ENCODE measurements around the gene THAP4.
"Not testable (repeated sequence)": the region's sequence is repeated elsewhere in the genome, so short reads cannot be mapped to it uniquely, and the experiment has no call there.

The THAP4 gene

GRCh38 chr2:241612156-241613016 is 24.6 kb downstream of the THAP4 start:
- DNase-seq (ENCODE audit: low read depth), result peak; percentile 70

GRCh38 chr2:241611062-241611461 is 25.9 kb downstream of the THAP4 start:
- no peak for DNase-seq (ENCODE audit: low read depth)

GRCh38 chr2:241609859-241610793 is 26.8 kb downstream of the THAP4 start:
- DNase-seq (ENCODE audit: low read depth), result peak; percentile 60

GRCh38 chr2:241608881-241609280 is 28.1 kb downstream of the THAP4 start:
- no peak for DNase-seq (ENCODE audit: low read depth)

GRCh38 chr2:241607162-241607885 is 29.6 kb downstream of the THAP4 start:
- no peak for DNase-seq (ENCODE audit: low read depth)

GRCh38 chr2:241606186-241606585 is 30.8 kb downstream of the THAP4 start:
- no peak for DNase-seq (ENCODE audit: low read depth)

- no peak for DNase-seq (ENCODE audit: low read depth)
Measured at GRCh38 chr2:241603686-241604085, 33.3 kb downstream of the THAP4 start.

- DNase-seq (ENCODE audit: low read depth), result no peak
Measured at GRCh38 chr2:241602720-241603119, 34.2 kb downstream of the THAP4 start.

GRCh38 chr2:241601841-241602240 is 35.1 kb downstream of the THAP4 start:
- no peak for DNase-seq (ENCODE audit: low read depth)

GRCh38 chr2:241599615-241600014 is 37.3 kb downstream of the THAP4 start:
- no peak for DNase-seq (ENCODE audit: low read depth)

- no peak for DNase-seq (ENCODE audit: low read depth)
Measured at GRCh38 chr2:241598487-241598886, 38.5 kb downstream of the THAP4 start.

GRCh38 chr2:241598061-241598460 is 38.9 kb downstream of the THAP4 start:
- peak; percentile 75 for DNase-seq (ENCODE audit: low read depth)

- no peak for DNase-seq (ENCODE audit: low read depth)
Measured at GRCh38 chr2:241597561-241597960, 39.4 kb downstream of the THAP4 start.

GRCh38 chr2:241595600-241596140 is 41.3 kb downstream of the THAP4 start:
- DNase-seq (ENCODE audit: low read depth), result no peak

GRCh38 chr2:241593271-241593670 is 43.7 kb downstream of the THAP4 start:
- no peak for DNase-seq (ENCODE audit: low read depth)

GRCh38 chr2:241592126-241592845 is 44.7 kb downstream of the THAP4 start:
- no peak for DNase-seq (ENCODE audit: low read depth)

GRCh38 chr2:241590496-241591455 is 46.2 kb downstream of the THAP4 start:
- not testable (repeated sequence) for DNase-seq (ENCODE audit: low read depth)

- not testable (repeated sequence) for DNase-seq (ENCODE audit: low read depth)
Measured at GRCh38 chr2:241589863-241590262, 47.1 kb downstream of the THAP4 start.

- DNase-seq (ENCODE audit: low read depth), result no peak
Measured at GRCh38 chr2:241586564-241587264, 50.2 kb downstream of the THAP4 start.

All from fibroblast of gingiva (primary cell).